H1 (cell line): Measurements from ENCODE around the gene ZNF648. TPM values are rescaled to one million over a fixed set of nuclear protein-coding genes. Genes with fewer than 3 reads are reported as not detected.

Source experiments
- CTCF ChIA-PET: fragments of 300-600 bp; sonication (Branson Sonifier 250); formaldehyde crosslinking; loops from one replicate; lab custom pipeline; 2021; ENCODE audit not compliant: partially characterized antibody; lab: Charles Lee
- POLR2A ChIA-PET: fragments of 300-600 bp; sonication (Branson Sonifier 250); formaldehyde crosslinking; loops from one replicate; lab custom pipeline; 2021; ENCODE audit warnings: inconsistent platforms; ENCODE audit not compliant: partially characterized antibody; lab: Charles Lee
- DNase-seq, 2 experiments: peaks; one replicate each; pipeline versions ENCODE4 v3.0.0 to v3.0.0-alpha.2; 2010 to 2022; ENCODE audit warnings: low spot score in 2 of 2, low read depth in 1 of 2, mixed read lengths in 1 of 2
- FAIRE-seq: peaks from 2 replicates; lab custom pipeline; 2011; peaks lifted over from hg19 to GRCh38; lab: Jason Lieb, UNC
- H2AFZ ChIP-seq: 2 replicates; pipeline ENCODE4 v1.8.1; 2012; ENCODE audit warnings: low read length, inconsistent platforms
- H2AK5ac ChIP-seq: 2 replicates; pipeline ENCODE4 v1.6.1; 2013; ENCODE audit warnings: low read depth, low read length
- H2BK120ac ChIP-seq: replicated peaks from 2 replicates; pipeline ENCODE3; 2013; ENCODE audit warnings: low read depth, low read length, inconsistent platforms
- H2BK12ac ChIP-seq: 2 replicates; pipeline ENCODE4 v1.6.1; 2013; ENCODE audit warnings: low read depth, low read length
- H2BK15ac ChIP-seq: 2 replicates; pipeline ENCODE4 v1.6.1; 2013; ENCODE audit warnings: low read length
- H2BK20ac ChIP-seq: 2 replicates; pipeline ENCODE4 v1.6.1; 2013; ENCODE audit warnings: low read length
- H2BK5ac ChIP-seq: 2 replicates; pipeline ENCODE4 v1.6.1; 2013; ENCODE audit warnings: low read depth, low read length
- H3K14ac ChIP-seq: 2 replicates; pipeline ENCODE4 v1.6.1; 2013; ENCODE audit warnings: inconsistent platforms; ENCODE audit not compliant: insufficient read length
- H3K18ac ChIP-seq: 2 replicates; pipeline ENCODE4 v1.6.1; 2013; ENCODE audit warnings: low read length; ENCODE audit errors: extremely low read depth
- H3K23ac ChIP-seq: 2 replicates; pipeline ENCODE4 v1.6.1; 2013; ENCODE audit warnings: inconsistent platforms; ENCODE audit not compliant: insufficient read length
- H3K23me2 ChIP-seq: 2 replicates; pipeline ENCODE4 v1.6.1; 2013; ENCODE audit warnings: low read depth, low read length
- H3K27ac ChIP-seq: 2 replicates; pipeline ENCODE4 v1.6.1; 2011; ENCODE audit warnings: low read depth, low read length, inconsistent platforms
- H3K27me3 ChIP-seq, 4 experiments: replicated peaks in 1 of 4; 1 replicate in 1 of 4; 2 replicates in 3 of 4; pipeline versions ENCODE4 v1.6.1 to v1.8.1; 2011 to 2013; ENCODE audit warnings: low read length in 3 of 4, mild to moderate bottlenecking in 3 of 4, inconsistent platforms in 2 of 4, mixed read lengths in 2 of 4, moderate library complexity in 1 of 4; ENCODE audit not compliant: control insufficient read depth in 3 of 4, insufficient read depth in 3 of 4; ENCODE audit errors: extremely low read depth in 1 of 4
- H3K36me3 ChIP-seq, 4 experiments: 2 replicates each; pipeline versions ENCODE4 v1.6.1 to v1.8.1; 2011 to 2013; ENCODE audit warnings: mild to moderate bottlenecking in 4 of 4, low read length in 3 of 4, moderate library complexity in 2 of 4, control low read depth in 1 of 4, inconsistent platforms in 1 of 4; ENCODE audit not compliant: insufficient read depth in 4 of 4, control insufficient read depth in 2 of 4
- H3K4ac ChIP-seq: replicated peaks from 2 replicates; pipeline ENCODE3; 2013; ENCODE audit warnings: low read length, low read depth, mixed read lengths, inconsistent platforms; ENCODE audit not compliant: insufficient read length
- H3K4me1 ChIP-seq, 4 experiments: replicated peaks in 1 of 4; 1 replicate in 1 of 4; 2 replicates in 3 of 4; pipeline versions ENCODE4 v1.6.1 to v1.8.1; 2011 to 2013; ENCODE audit warnings: low read length in 3 of 4, inconsistent platforms in 2 of 4, mixed read lengths in 1 of 4; ENCODE audit not compliant: insufficient read depth in 4 of 4, control insufficient read depth in 3 of 4
- H3K4me2 ChIP-seq, 2 experiments: 2 replicates each; pipeline versions ENCODE4 v1.6.1 to v1.8.1; 2011 to 2013; ENCODE audit warnings: low read depth in 2 of 2, low read length in 2 of 2, control low read depth in 1 of 2, inconsistent platforms in 1 of 2, mild to moderate bottlenecking in 1 of 2; ENCODE audit not compliant: insufficient read depth in 1 of 2
- H3K4me3 ChIP-seq, 4 experiments: fragments of 200-600, 300-600 bp in 1 of 4; sonication (generic), shearing (Covaris generic), sonication (Bioruptor Twin) in 1 of 4; 2 replicates each; pipeline versions ENCODE4 v1.5.1 to v1.8.1; 2011 to 2016; ENCODE audit warnings: low read length in 4 of 4, low read depth in 3 of 4, control low read depth in 2 of 4, inconsistent platforms in 2 of 4, mild to moderate bottlenecking in 2 of 4, mixed read lengths in 1 of 4, moderate library complexity in 1 of 4; ENCODE audit not compliant: insufficient read depth in 2 of 4; ENCODE audit errors: extremely low read depth in 1 of 4
- H3K56ac ChIP-seq: replicated peaks from 2 replicates; pipeline ENCODE3; 2013; ENCODE audit warnings: low read depth, mild to moderate bottlenecking, mixed read lengths, low read length, inconsistent platforms; ENCODE audit not compliant: insufficient read length
- H3K79me1 ChIP-seq: 2 replicates; pipeline ENCODE4 v1.6.1; 2013; ENCODE audit warnings: low read depth, low read length, control low read depth
- H3K79me2 ChIP-seq, 2 experiments: 2 replicates each; pipeline versions ENCODE4 v1.6.1 to v1.8.1; 2012 to 2013; ENCODE audit warnings: low read length in 2 of 2, mild to moderate bottlenecking in 2 of 2, inconsistent platforms in 1 of 2; ENCODE audit not compliant: insufficient read depth in 2 of 2, control insufficient read depth in 1 of 2
- H3K9ac ChIP-seq, 4 experiments: replicated peaks in 1 of 4; 1 replicate in 1 of 4; 2 replicates in 3 of 4; pipeline versions ENCODE4 v1.6.1 to v1.8.1; 2011 to 2013; ENCODE audit warnings: low read depth in 3 of 4, low read length in 3 of 4, control low read depth in 2 of 4, mild to moderate bottlenecking in 2 of 4, moderate library complexity in 2 of 4, inconsistent platforms in 1 of 4; ENCODE audit errors: extremely low read depth in 1 of 4
- H3K9me3 ChIP-seq, 2 experiments: 2 replicates each; pipeline versions ENCODE4 v1.6.1 to v1.8.1; 2012 to 2013; ENCODE audit warnings: mild to moderate bottlenecking in 2 of 2, moderate library complexity in 2 of 2, control low read depth in 1 of 2, inconsistent platforms in 1 of 2, low read depth in 1 of 2, low read length in 1 of 2, mixed read lengths in 1 of 2; ENCODE audit not compliant: insufficient read depth in 2 of 2
- H4K20me1 ChIP-seq, 2 experiments: replicated peaks in 1 of 2; 2 replicates each; pipeline versions ENCODE3 to v1.8.1; 2011 to 2013; ENCODE audit warnings: inconsistent platforms in 2 of 2, low read length in 2 of 2, mild to moderate bottlenecking in 1 of 2; ENCODE audit not compliant: insufficient read depth in 2 of 2, control insufficient read depth in 1 of 2
- H4K5ac ChIP-seq: 2 replicates; pipeline ENCODE4 v1.6.1; 2013; ENCODE audit warnings: low read length, low read depth, mixed read lengths, inconsistent platforms; ENCODE audit not compliant: insufficient read length
- H4K8ac ChIP-seq: 2 replicates; pipeline ENCODE4 v1.8.0; 2013; ENCODE audit warnings: mild to moderate bottlenecking, moderate library complexity, low read length, inconsistent platforms; ENCODE audit not compliant: insufficient read depth; ENCODE audit errors: extremely low read depth
- H4K91ac ChIP-seq: replicated peaks from 2 replicates; pipeline ENCODE3; 2013; ENCODE audit warnings: low read length, mixed read lengths, inconsistent platforms; ENCODE audit not compliant: insufficient read length
- EGR1 ChIP-seq: IDR thresholded peaks from 2 replicates; pipeline ENCODE4 v1.6.1; 2011; ENCODE audit warnings: low read depth, low read length, borderline replicate concordance
- EP300 ChIP-seq, 2 experiments: IDR thresholded peaks; 1 replicate in 1 of 2; 2 replicates in 1 of 2; pipeline ENCODE4 v1.6.1; 2011 to 2012; ENCODE audit warnings: low read depth in 2 of 2, low read length in 2 of 2, mild to moderate bottlenecking in 2 of 2, borderline replicate concordance in 1 of 2, inconsistent platforms in 1 of 2, moderate library complexity in 1 of 2
- POLR2A ChIP-seq, 2 experiments: IDR thresholded peaks; 1 replicate in 1 of 2; 2 replicates in 1 of 2; pipeline ENCODE4 v1.6.1; 2011; ENCODE audit warnings: low read depth in 2 of 2, low read length in 2 of 2, mild to moderate bottlenecking in 2 of 2; ENCODE audit errors: control extremely low read depth in 1 of 2
- TAF1 ChIP-seq: IDR thresholded peaks from 2 replicates; pipeline ENCODE4 v1.6.1; 2011; ENCODE audit warnings: mild to moderate bottlenecking, low read depth, low read length
- TAF7 ChIP-seq: optimal IDR thresholded peaks from 2 replicates; pipeline ENCODE3; 2011; ENCODE audit warnings: low read depth, mild to moderate bottlenecking, inconsistent platforms, low read length, moderate library complexity, borderline replicate concordance
- WGBS, 2 experiments: shearing (Covaris generic) in 1 of 2; methylation state at CpG; one replicate each; pipeline versions ENCODE4 v1.1.6 to v1.1.7; 2013 to 2015; ENCODE audit warnings: low lambda C conversion rate in 2 of 2, mixed read lengths in 2 of 2, inconsistent platforms in 1 of 2, low coverage in 1 of 2, missing lambda C conversion rate in 1 of 2; ENCODE audit not compliant: insufficient replicate concordance in 2 of 2, insufficient coverage in 1 of 2, insufficient read length in 1 of 2; ENCODE audit errors: extremely low coverage in 1 of 2, missing lambda C conversion rate in 1 of 2; 5-methylcytosine and 5-hydroxymethylcytosine counted together
- polyA plus RNA-seq, 7 experiments: library from polyadenylated mRNA; depleted of rRNA in 3 of 7; stranded (reverse) in 5 of 7; unstranded in 2 of 7; fragments of >200 nt in 5 of 7; fragments of 200-250 nt in 2 of 7; gene quantifications; 1 replicate in 5 of 7; 2 replicates in 1 of 7; 4 replicates in 1 of 7; pipeline versions ENCODE4 v1.2.1 to v1.2.3, GENCODE V29; 2011 to 2013; ENCODE audit warnings: missing spikeins in 2 of 7, mixed read lengths in 2 of 7
- total RNA-seq: library from RNA; stranded (reverse); fragmentation: NEBNext Ultra II Directional; extraction: Animal tissue kit (Norgen Biotek cat#: 25700); gene quantifications from 2 replicates; pipeline ENCODE4 v1.2.1, GENCODE V29; 2021

The ZNF648 gene
- total and polyA plus RNA-seq, 2 of the 8 experiments (the other 6 are each of a cell fraction or from before 2014, with no cell fraction given): 0.20 to 0.53 TPM

GRCh38 chr1:182048562-182048961 is 12.9 kb downstream of the ZNF648 start:
- no peak overlapping the region for H2BK5ac ChIP-seq
- no peak overlapping the region for H3K4me2 ChIP-seq
- no peak overlapping the region for H4K8ac ChIP-seq
- no peak for DNase-seq
- H4K5ac ChIP-seq: no peak overlapping the region
- H2AFZ ChIP-seq: no peak overlapping the region
- TF ChIP-seq EGR1: no peak
- TF ChIP-seq POLR2A (IDR thresholded peaks at IDR 0.05; ENCODE audit: control extremely low read depth in 1 of 2, low read depth in 2 of 2, low read length in 2 of 2): no peak
- no peak for TF ChIP-seq TAF1
- no peak for TF ChIP-seq EP300 (IDR thresholded peaks at IDR 0.05; ENCODE audit: borderline replicate concordance in 1 of 2, low read depth in 2 of 2, low read length in 2 of 2)
- no peak for TF ChIP-seq TAF7
- no peak overlapping the region for H2AK5ac ChIP-seq
- no peak overlapping the region for H2BK12ac ChIP-seq
- H3K79me2 ChIP-seq: no peaks in the 10 kb centered on the region
- no peak overlapping the region for H3K18ac ChIP-seq
- H3K23ac ChIP-seq: no peak overlapping the region
- H3K9me3 ChIP-seq: peaks cover 6 to 8% of the 10 kb centered on the region in 2 experiments; a peak in 3 of 4 replicates
- H4K20me1 ChIP-seq: no peaks in the 10 kb centered on the region
- no peak overlapping the region for H2BK20ac ChIP-seq
- FAIRE-seq: no peak
- no peaks in the 10 kb centered on the region for H3K27me3 ChIP-seq
- H3K4me3 ChIP-seq: no peak overlapping the region
- H3K4ac ChIP-seq: no peak overlapping the region
- H3K36me3 ChIP-seq: no peaks in the 10 kb centered on the region
- 100% methylated on average over 2 of the region's 2 CpGs; no CpG with 5 or more reads in 1 of the 2 experiments for WGBS, 2 experiments
- H2BK15ac ChIP-seq: no peak overlapping the region
- no peaks in the 10 kb centered on the region for H3K79me1 ChIP-seq
- no peak overlapping the region for H3K56ac ChIP-seq
- no peak overlapping the region for H3K14ac ChIP-seq
- H2BK120ac ChIP-seq: no peak overlapping the region
- H3K9ac ChIP-seq: no peak overlapping the region
- no peaks in the 10 kb centered on the region for H3K4me1 ChIP-seq
- no peak overlapping the region for H3K27ac ChIP-seq
- no peak overlapping the region for H4K91ac ChIP-seq
- CTCF ChIA-PET: interaction anchor here (0.8 to 3.3 kb wide), 5 partner anchors 8 to 63 kb away, joined by 3 to 8 read pairs (median 3); no protein-coding TSS in a partner anchor
- H3K23me2 ChIP-seq: no peaks in the 10 kb centered on the region
- POLR2A ChIA-PET: no interaction called here
